HFF-Myc (cell line): ENCODE results near the gene NIN.

Experiments used
- DNase-seq: peaks from one replicate; pipeline ENCODE4 v3.0.0-alpha.2; 2011; ENCODE audit warnings: low read depth; ENCODE audit errors: extremely low read depth
- H3K4me3 ChIP-seq: replicated peaks from 2 replicates; pipeline ENCODE4 v1.5.1; 2011; ENCODE audit warnings: low read depth, mild to moderate bottlenecking, control low read depth, low read length
- CTCF ChIP-seq: IDR thresholded peaks from 2 replicates; pipeline ENCODE4 v1.5.1; 2012; ENCODE audit warnings: mild to moderate bottlenecking, low read depth, low read length, control low read depth; ENCODE audit errors: missing control alignments

Gene NIN

DNA sequence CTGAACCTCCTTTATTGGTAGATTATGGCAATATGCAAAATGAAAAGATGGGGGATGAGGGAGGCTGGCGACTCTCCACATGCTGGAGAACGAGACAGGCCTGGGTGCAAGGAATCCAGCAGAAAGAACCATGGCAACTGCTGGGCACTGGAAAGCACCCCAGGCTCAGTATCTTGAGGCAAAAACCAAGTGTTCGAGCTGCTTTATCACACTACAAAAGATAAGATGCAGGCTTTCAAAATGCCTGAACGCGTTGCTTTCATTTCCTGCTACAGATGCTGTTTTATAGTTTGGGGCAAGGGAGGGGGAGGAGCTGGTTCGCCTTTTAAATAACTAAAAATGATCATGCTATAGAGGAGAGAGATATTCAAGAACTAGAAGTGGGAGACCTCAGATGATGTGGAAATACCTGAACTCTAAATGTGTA lies 38.9 kb downstream of the NIN start:
- no peak overlapping the region for H3K4me3 ChIP-seq
- no peak for TF ChIP-seq CTCF

GRCh38 chr14:50791201-50791600 lies 39.8 kb downstream of the NIN start:
- no peak overlapping the region for H3K4me3 ChIP-seq
- no peak for TF ChIP-seq CTCF
- DNase-seq: no peak

More for the DNA sequence above, 38.9 kb downstream of the NIN start:
- DNase-seq: no peak

DNA sequence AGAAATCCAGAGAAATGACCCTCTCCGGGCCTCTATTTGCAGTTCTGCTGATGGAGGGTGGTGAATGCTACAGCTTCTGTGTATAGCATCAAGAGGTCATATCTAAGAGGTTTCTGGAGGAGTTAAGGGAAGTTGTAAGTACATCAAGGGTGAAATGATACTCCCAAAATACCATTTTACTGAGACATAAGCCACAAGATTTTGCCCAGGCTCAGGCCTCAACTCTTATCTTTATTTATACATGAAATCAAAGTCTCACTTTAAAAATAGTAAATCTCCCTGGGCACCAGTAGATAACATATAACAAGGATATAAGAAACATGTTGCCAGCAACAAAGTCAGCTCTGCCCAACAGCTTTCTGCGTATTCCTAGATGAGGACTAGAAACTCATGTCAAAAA lies 40.4 kb downstream of the NIN start:
- no peak for TF ChIP-seq CTCF
- no peak for DNase-seq
- H3K4me3 ChIP-seq: no peak overlapping the region

GRCh38 chr14:50786751-50787464 lies 44.1 kb downstream of the NIN start:
- H3K4me3 ChIP-seq: no peak overlapping the region
- DNase-seq: no peak

GRCh38 chr14:50785457-50786063 lies 45.4 kb downstream of the NIN start:
- no peak overlapping the region for H3K4me3 ChIP-seq
- TF ChIP-seq CTCF: no peak
- no peak for DNase-seq

More at GRCh38 chr14:50786751-50787464, 44.1 kb downstream of the NIN start:
- no peak for TF ChIP-seq CTCF

GRCh38 chr14:50784683-50785456 lies 46.1 kb downstream of the NIN start:
- no peak for DNase-seq
- TF ChIP-seq CTCF: no peak
- no peak overlapping the region for H3K4me3 ChIP-seq
